ENCODE measurements around the gene CHRNA5.

GRCh38 chr15:78617516-78617915 is 52.2 kb downstream of the CHRNA5 start:
- TF ChIP-seq ELK1 (IDR thresholded peaks at IDR 0.05; ENCODE audit: low read depth, low read length) (no peak), CTCF (IDR thresholded peaks at IDR 0.05) (no peak), POLR2A (IDR thresholded peaks at IDR 0.05; ENCODE audit: low read length) (no peak), RAD21 (conservative IDR thresholded peaks at IDR 0.05 in 1 of 2, IDR thresholded peaks at IDR 0.05 in 1 of 2) (no peak), REST (IDR thresholded peaks at IDR 0.05) (no peak), BHLHE40 (IDR thresholded peaks at IDR 0.05; ENCODE audit: low read depth, low read length) (no peak), PBX3 (IDR thresholded peaks at IDR 0.05) (no peak), CHD4 (IDR thresholded peaks at IDR 0.05; ENCODE audit: borderline replicate concordance) (no peak), MYC (IDR thresholded peaks at IDR 0.05; ENCODE audit: borderline replicate concordance, low read length) (no peak), FOSL2 (IDR thresholded peaks at IDR 0.05) (no peak), FOSL2 (CRISPR knock-in tag; IDR thresholded peaks at IDR 0.05) (no peak)

Measured in A549 (cell line).